Mucosa of stomach (tissue), 1 donor: ENCODE data around the gene CEP131.
"Not testable (repeated sequence)": the region's sequence is repeated elsewhere in the genome, so short reads cannot be mapped to it uniquely, and the experiment has no call there.

Experiments used
- H3K27me3 ChIP-seq: one replicate; pipeline ENCODE4 v1.7.0; 2013; ENCODE audit warnings: mild to moderate bottlenecking, low read length; ENCODE audit not compliant: control insufficient read depth, insufficient read depth
- H3K36me3 ChIP-seq: one replicate; pipeline ENCODE4 v1.7.0; 2013; ENCODE audit warnings: low read length; ENCODE audit not compliant: control insufficient read depth, insufficient read depth
- H3K4me1 ChIP-seq: one replicate; pipeline ENCODE4 v1.7.0; 2013; ENCODE audit warnings: mild to moderate bottlenecking, low read length; ENCODE audit not compliant: control insufficient read depth, insufficient read depth
- H3K4me3 ChIP-seq: one replicate; pipeline ENCODE4 v1.7.0; 2013; ENCODE audit warnings: low read length
- H3K9ac ChIP-seq: one replicate; pipeline ENCODE4 v1.7.0; 2013; ENCODE audit warnings: mild to moderate bottlenecking, low read length, moderate library complexity
- H3K9me3 ChIP-seq: one replicate; pipeline ENCODE4 v1.7.0; 2013; ENCODE audit warnings: mild to moderate bottlenecking, low read length, moderate library complexity; ENCODE audit not compliant: control insufficient read depth
- donor health status: Pancreatic carcinoma.

The CEP131 gene

DNA sequence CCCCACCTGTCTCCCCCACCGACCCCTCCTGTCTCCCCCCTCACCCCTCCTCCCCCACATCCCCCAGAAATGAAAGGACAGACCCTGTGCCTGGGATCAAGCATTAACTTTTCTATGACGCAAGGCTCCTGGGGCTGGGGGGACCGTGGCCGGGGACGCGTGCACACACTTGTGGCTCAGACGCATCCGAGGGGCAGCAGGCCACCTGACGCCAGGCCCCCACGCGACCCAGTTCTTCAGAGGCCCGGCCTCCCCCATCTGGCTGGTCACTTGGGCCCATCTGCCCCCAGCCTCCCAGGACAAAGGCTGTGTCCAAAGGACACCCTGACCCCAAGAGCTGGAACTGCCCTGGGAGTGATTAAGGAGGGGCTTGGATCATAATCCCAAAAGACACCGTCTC, 71.5 kb downstream of the CEP131 start:
- Histone ChIP-seq H3K4me1 (no peaks in the 10 kb centered on the region), H3K36me3 (no peaks in the 10 kb centered on the region), H3K4me3 (no peak overlapping the region), H3K27me3 (no peaks in the 10 kb centered on the region), H3K9ac (no peak overlapping the region), H3K9me3 (no peaks in the 10 kb centered on the region)

- Histone ChIP-seq H3K9me3 (no peaks in the 10 kb centered on the region), H3K27me3 (no peaks in the 10 kb centered on the region), H3K4me1 (no peaks in the 10 kb centered on the region), H3K9ac (no peak overlapping the region), H3K4me3 (no peak overlapping the region), H3K36me3 (no peaks in the 10 kb centered on the region)
These were observed 72.2 kb downstream of the CEP131 start for GRCh38 chr17:81150377-81151077.

- no peak overlapping the region for H3K4me3 ChIP-seq
- no peaks in the 10 kb centered on the region for H3K4me1 ChIP-seq
- H3K9me3 ChIP-seq, result no peaks in the 10 kb centered on the region
- H3K9ac ChIP-seq, result no peak overlapping the region
- no peaks in the 10 kb centered on the region for H3K36me3 ChIP-seq
- no peaks in the 10 kb centered on the region for H3K27me3 ChIP-seq
These were observed 73.7 kb downstream of the CEP131 start for GRCh38 chr17:81148986-81149533.

GRCh38 chr17:81148571-81148970, 74.2 kb downstream of the CEP131 start:
- no peaks in the 10 kb centered on the region for H3K36me3 ChIP-seq
- H3K27me3 ChIP-seq, result no peaks in the 10 kb centered on the region
- H3K4me3 ChIP-seq, result no peak overlapping the region
- no peak overlapping the region for H3K9ac ChIP-seq
- no peaks in the 10 kb centered on the region for H3K4me1 ChIP-seq
- H3K9me3 ChIP-seq, result no peaks in the 10 kb centered on the region

GRCh38 chr17:81147701-81148100, 75.1 kb downstream of the CEP131 start:
- H3K9ac ChIP-seq, result no peak overlapping the region
- H3K9me3 ChIP-seq, result no peaks in the 10 kb centered on the region
- no peak overlapping the region for H3K4me3 ChIP-seq
- H3K4me1 ChIP-seq, result peaks cover 5% of the 10 kb centered on the region
- no peaks in the 10 kb centered on the region for H3K27me3 ChIP-seq
- no peaks in the 10 kb centered on the region for H3K36me3 ChIP-seq

DNA sequence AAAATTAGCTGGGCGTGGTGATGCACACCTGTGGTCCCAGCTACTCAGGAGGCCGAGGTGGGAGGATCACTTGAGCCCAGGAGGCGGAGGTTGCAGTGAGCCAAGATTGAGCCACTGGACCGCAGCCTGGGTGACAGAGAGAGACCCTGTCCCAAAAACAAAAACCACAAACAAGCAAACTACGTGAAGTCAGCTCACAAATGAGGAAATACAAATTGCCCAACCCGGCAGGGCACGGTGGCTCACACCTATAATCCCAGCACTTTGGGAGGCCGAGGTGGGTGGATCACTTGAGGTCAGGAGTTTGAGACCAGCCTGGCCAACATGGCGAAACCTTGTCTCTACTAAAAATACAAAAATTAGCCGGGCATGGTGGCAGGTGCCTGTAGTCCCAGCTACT, 76.6 kb downstream of the CEP131 start:
- H3K4me1 ChIP-seq, result peaks cover 10% of the 10 kb centered on the region
- not testable (repeated sequence) for H3K27me3 ChIP-seq

DNA sequence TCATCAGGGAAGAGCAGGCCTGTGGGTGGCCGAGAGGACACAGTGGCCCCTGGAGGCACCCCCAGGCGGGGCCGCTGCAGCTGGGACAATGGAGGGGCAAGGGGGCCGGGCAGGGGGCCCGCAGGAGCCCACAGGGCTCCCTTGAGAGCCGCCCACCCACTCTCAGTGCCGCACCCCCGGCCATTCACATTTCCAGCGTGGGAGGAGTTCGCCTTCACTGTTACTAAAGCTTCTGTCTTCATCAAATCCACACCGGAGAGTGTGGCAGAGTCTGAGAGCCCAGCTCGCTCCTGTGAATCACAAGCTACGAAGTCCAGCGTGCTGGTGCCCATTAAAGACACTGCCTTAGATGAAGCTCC, 78.4 kb downstream of the CEP131 start:
- Histone ChIP-seq H3K4me3 (no peak overlapping the region), H3K27me3 (no peaks in the 10 kb centered on the region), H3K9ac (no peak overlapping the region), H3K9me3 (no peaks in the 10 kb centered on the region), H3K36me3 (no peaks in the 10 kb centered on the region), H3K4me1 (peaks cover 10% of the 10 kb centered on the region)

More for the DNA sequence above, 76.6 kb downstream of the CEP131 start:
- not testable (repeated sequence) for H3K4me3 ChIP-seq, H3K36me3 ChIP-seq, H3K9me3 ChIP-seq, H3K9ac ChIP-seq

DNA sequence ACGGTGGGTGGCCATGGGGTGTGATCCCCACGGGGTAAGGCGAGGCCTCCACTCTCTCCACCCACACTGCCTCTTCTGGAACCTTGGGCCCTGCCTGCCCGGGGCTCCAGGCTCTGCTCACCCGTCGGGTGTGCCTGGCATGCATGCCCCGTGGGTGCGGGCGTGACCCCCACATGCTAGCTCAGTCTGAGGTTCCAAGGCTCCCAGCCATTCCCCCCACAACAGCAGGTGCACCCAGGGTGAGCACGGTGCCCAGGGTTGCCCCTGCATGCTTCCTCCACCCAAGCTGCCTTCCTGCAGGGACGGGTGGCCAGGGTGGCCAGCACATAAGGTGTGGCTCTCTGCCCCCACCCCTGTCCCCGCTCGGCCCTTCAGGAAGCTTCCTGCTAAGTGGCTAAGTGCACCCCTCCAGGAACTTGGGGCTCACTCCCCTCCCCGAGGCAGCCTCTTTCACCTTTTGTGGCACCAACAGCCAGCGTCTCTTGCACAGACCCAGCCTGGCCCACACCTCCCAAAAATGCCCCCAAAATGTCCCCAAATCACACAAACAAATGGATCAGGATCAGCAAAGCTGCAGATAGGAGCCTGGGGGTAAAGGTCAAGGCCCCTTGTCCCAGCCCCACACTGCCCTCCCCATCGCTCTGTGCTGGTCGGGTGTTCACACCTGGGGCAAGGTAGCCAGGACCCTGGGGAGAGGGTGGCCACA, 78.9 kb downstream of the CEP131 start:
- Histone ChIP-seq H3K36me3 (no peaks in the 10 kb centered on the region), H3K9me3 (no peaks in the 10 kb centered on the region), H3K4me3 (no peak overlapping the region), H3K9ac (no peak overlapping the region), H3K27me3 (no peaks in the 10 kb centered on the region), H3K4me1 (peaks cover 10% of the 10 kb centered on the region)

DNA sequence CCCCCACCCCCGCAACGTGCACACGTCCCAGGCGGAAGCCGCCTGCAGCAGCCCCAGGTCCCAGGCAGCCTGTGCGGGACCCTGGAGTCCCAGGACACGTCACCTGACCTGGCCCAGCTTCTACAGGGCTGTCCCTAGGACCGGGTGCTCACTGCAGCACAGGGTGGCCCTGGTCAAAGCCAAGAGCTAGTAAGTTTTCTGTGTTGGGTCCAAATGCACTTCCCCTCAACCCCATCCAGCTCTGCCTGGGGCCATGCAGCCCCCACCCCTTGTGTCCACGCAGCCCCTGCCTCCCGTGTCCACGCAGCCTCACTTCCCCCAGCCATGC, 79.6 kb downstream of the CEP131 start:
- Histone ChIP-seq H3K4me3 (no peak overlapping the region), H3K9me3 (no peaks in the 10 kb centered on the region), H3K4me1 (peaks cover 10% of the 10 kb centered on the region), H3K9ac (no peak overlapping the region), H3K36me3 (no peaks in the 10 kb centered on the region), H3K27me3 (no peaks in the 10 kb centered on the region)

DNA sequence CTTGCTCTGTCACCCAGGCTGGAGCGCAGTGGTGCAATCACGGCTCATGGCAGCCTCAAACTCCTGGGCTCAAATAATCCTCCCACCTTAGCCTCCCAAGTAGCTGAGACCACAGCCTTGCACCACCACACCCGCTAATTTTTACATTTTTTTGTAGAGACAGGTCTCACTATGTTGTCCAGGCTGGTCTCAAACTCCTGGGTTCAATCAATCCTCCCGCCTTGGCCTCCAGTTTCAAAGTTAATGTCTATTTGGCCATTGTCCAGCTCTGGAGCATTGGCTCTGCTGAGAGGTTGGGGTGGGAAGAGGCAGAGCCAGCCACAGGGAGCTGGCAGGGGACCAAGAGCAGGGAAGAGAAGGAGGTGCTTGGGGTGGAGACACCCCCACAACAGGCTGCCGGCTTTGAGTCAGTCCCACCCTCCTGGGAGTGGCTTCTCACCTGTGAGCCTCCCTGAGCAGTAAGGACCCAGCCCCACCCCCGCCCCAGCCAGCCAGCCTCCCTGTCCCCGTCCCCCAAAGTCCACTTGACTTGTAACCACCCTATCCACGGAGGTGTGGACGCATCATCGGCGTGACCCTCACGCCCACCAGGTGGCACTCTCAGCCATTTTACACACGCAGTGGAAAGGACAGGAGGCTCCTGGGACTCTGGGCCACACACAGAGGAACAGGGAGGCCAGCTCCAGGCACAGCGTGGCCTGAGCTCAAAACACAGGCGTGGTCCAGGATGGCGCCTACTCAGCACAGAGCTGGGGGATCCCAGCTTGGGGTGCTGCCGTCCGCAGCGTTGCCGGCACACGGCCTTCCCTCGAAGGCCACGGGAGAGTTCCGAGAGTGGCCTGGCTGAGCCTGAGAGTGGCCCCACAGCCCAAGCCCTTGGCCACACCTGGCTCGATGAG, 80.2 kb downstream of the CEP131 start:
- H3K4me1 ChIP-seq, result peaks cover 10% of the 10 kb centered on the region
- no peak overlapping the region for H3K9ac ChIP-seq
- H3K9me3 ChIP-seq, result no peaks in the 10 kb centered on the region
- no peaks in the 10 kb centered on the region for H3K27me3 ChIP-seq
- no peaks in the 10 kb centered on the region for H3K36me3 ChIP-seq
- no peak overlapping the region for H3K4me3 ChIP-seq

- no peaks in the 10 kb centered on the region for H3K9me3 ChIP-seq
- H3K36me3 ChIP-seq, result no peaks in the 10 kb centered on the region
- H3K9ac ChIP-seq, result no peak overlapping the region
- peaks cover 10% of the 10 kb centered on the region for H3K4me1 ChIP-seq
- no peak overlapping the region for H3K4me3 ChIP-seq
- H3K27me3 ChIP-seq, result no peaks in the 10 kb centered on the region
These were observed 82.1 kb downstream of the CEP131 start for GRCh38 chr17:81140695-81141094.

DNA sequence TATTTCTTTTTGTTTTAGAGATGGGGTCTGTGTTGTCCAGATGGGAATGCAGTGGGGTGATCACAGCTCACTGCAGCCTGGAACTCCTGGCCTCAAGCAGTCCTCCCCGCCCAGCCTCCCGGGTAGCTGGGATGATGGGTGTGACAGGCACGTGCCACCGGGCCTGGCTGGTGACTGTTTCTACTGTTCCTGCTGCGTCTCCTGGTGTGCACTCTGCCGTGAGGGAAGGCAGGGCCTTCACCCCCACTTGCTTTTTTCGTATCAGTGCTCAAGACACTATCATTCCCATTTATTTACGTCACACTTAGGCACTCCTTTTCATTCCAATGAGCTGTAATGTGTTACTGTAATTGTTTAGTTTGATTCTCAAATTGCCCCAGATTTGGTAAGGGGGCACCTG, 82.7 kb downstream of the CEP131 start:
- Histone ChIP-seq H3K36me3 (no peaks in the 10 kb centered on the region), H3K27me3 (no peaks in the 10 kb centered on the region), H3K9me3 (no peaks in the 10 kb centered on the region), H3K9ac (no peak overlapping the region), H3K4me3 (no peak overlapping the region), H3K4me1 (peaks cover 10% of the 10 kb centered on the region)
